ENCODE measurements around the gene SULT1C4. TPM values are rescaled to one million over a fixed set of nuclear protein-coding genes. Genes with fewer than 3 reads are reported as not detected.

Gene SULT1C4
- total RNA-seq, 1 donor from 2014 or later: 10.6 TPM

DNA sequence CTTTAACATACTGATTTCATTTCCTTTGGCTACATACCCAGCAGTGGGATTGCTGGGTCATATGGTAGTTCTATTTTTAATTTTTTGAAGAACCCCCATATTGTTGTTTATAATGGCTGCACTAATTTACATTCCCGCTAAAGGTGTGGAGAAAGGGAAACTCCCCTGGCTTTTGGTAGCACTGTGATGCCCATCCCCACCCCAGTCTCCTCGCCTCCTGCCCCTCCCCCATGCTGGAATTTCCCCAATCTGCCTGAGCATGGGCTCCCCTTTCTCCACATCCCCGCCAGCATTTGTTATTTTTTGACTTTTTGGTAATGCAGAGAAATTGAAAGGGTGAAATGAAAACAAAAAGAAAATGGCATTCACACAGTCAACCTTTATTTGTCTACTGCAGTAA, 30.0 kb upstream of the SULT1C4 start:
- Histone ChIP-seq H3K27ac (no peak overlapping the region), H3K36me3 (no peaks in the 10 kb centered on the region), H3K27me3 (ENCODE audit: low read depth) (no peaks in the 10 kb centered on the region), H3K9me3 (no peaks in the 10 kb centered on the region), H3K4me3 (no peak overlapping the region), H3K4me1 (no peaks in the 10 kb centered on the region)
- intact Hi-C loops (cut with DNase I): no loop called here
- ATAC-seq (no peak), DNase-seq (no peak)
- TF ChIP-seq CTCF (IDR thresholded peaks at IDR 0.05): no peak

- DNase-seq: no peak
- no peaks in the 10 kb centered on the region for H3K9me3 ChIP-seq
- intact Hi-C loops (cut with DNase I): no loop called here
Observed at GRCh38 chr2:108348816-108349570, 28.8 kb upstream of the SULT1C4 start.

GRCh38 chr2:108349571-108349928, 28.2 kb upstream of the SULT1C4 start:
- H3K27ac ChIP-seq: no peak overlapping the region
- ATAC-seq: no peak
- no peaks in the 10 kb centered on the region for H3K4me1 ChIP-seq
- no peak for DNase-seq
- no peak overlapping the region for H3K4me3 ChIP-seq
- no peaks in the 10 kb centered on the region for H3K36me3 ChIP-seq
- no peak for TF ChIP-seq CTCF (IDR thresholded peaks at IDR 0.05)
- H3K27me3 ChIP-seq (ENCODE audit: low read depth): no peaks in the 10 kb centered on the region
- intact Hi-C loops (cut with DNase I): no loop called here
- no peaks in the 10 kb centered on the region for H3K9me3 ChIP-seq

More at GRCh38 chr2:108348816-108349570, 28.8 kb upstream of the SULT1C4 start:
- no peak overlapping the region for H3K4me3 ChIP-seq
- no peak overlapping the region for H3K27ac ChIP-seq
- no peaks in the 10 kb centered on the region for H3K36me3 ChIP-seq
- no peak for TF ChIP-seq CTCF (IDR thresholded peaks at IDR 0.05)
- H3K27me3 ChIP-seq (ENCODE audit: low read depth): no peaks in the 10 kb centered on the region
- no peak for ATAC-seq
- H3K4me1 ChIP-seq: no peaks in the 10 kb centered on the region

DNA sequence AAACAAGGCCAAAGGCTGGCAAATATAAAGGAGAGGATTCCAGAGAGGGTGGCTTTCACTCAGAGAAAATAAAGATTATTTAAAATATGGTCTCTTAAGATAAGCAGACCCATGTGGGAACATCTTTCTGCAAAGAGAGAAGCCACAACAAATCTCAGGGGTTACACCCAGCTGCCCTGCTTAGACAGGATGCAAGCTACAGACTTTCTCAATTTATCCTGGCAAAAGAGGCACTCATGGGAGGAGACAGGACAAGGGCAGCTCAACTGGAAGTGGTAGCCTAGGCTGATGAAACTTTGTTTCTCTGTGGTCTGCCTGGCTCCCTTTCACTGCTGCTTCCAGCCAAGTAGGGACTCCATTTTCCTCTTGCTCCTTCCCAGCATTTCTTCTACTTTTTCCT, 25.9 kb upstream of the SULT1C4 start:
- intact Hi-C loops (cut with DNase I): no loop called here
- DNase-seq (no peak), ATAC-seq (no peak)
- no peak for TF ChIP-seq CTCF (IDR thresholded peaks at IDR 0.05)
- Histone ChIP-seq H3K27ac (no peak overlapping the region), H3K9me3 (no peaks in the 10 kb centered on the region), H3K4me3 (no peak overlapping the region), H3K36me3 (no peaks in the 10 kb centered on the region), H3K4me1 (no peaks in the 10 kb centered on the region), H3K27me3 (ENCODE audit: low read depth) (no peaks in the 10 kb centered on the region)

- H3K27ac ChIP-seq: no peak overlapping the region
- DNase-seq: no peak
- no peaks in the 10 kb centered on the region for H3K27me3 ChIP-seq (ENCODE audit: low read depth)
- no peak for ATAC-seq
- H3K4me3 ChIP-seq: no peak overlapping the region
- H3K9me3 ChIP-seq: no peaks in the 10 kb centered on the region
- H3K4me1 ChIP-seq: no peaks in the 10 kb centered on the region
- no peaks in the 10 kb centered on the region for H3K36me3 ChIP-seq
- intact Hi-C loops (cut with DNase I): no loop called here
- no peak for TF ChIP-seq CTCF (IDR thresholded peaks at IDR 0.05)
Observed at GRCh38 chr2:108354136-108354535, 23.6 kb upstream of the SULT1C4 start.

Measured in lower lobe of right lung (tissue), 2 donors.